ENCODE measurements around the gene DYRK1A. TPM values are rescaled to one million over a fixed set of nuclear protein-coding genes. Genes with fewer than 3 reads are reported as not detected.
A peak's percentile ranks its signal among the peaks of the same experiment; 100 is the strongest.

Gene DYRK1A
- polyA plus RNA-seq, 1 donor (not counting 4 experiments of a cell fraction or from before 2014, with no cell fraction given): 25.3 TPM

DNA sequence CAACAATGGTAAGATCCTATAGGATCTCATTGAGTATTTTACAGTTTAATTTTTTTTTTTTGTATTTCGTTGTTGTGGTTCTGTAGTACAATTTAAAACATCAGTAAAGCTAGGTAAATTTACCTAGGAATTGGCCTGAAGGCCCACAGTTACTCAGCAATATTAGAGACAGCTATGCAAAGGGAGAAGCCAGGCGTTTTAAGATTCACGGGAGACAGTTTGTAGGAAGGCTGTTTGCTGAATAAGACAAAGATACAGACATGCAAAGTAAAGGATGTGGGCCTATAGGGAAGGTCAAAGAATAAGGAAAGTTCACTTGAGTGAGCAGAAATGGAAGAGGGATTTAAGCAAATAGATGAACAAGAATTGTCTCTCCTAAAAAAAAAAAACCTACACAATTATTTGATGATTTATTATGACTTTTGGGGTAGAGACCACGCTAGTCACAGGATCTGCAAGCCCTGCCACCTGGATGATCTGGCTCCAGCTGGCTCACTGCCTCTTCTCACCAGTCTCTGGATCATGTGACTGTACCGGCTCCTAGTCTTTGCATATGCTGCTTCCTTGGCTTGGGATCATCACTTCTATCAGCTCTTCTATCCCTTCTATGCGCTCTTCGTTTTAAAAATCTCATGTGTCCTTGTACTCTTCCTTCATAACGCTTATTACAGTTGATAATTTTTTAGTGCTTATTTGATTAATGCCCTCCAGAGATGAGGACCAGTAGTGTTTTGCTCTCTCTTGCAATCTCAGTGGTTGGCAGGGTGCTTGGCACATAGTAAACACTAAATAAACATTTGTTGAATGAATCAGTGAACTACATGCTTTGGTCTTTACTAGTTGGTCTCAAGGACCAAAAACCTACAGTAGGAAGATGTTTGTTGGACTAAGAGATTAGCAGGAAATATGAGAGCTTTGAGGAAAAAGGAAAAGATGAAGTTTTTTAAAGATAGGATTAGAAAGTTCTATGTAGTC, 14.1 kb downstream of the DYRK1A start:
- H3K4me1 ChIP-seq (ENCODE audit: control insufficient read depth, extremely low read depth, insufficient read depth, low read length): peaks cover 20% of the 10 kb centered on the region
- TF ChIP-seq, protein P1, sequence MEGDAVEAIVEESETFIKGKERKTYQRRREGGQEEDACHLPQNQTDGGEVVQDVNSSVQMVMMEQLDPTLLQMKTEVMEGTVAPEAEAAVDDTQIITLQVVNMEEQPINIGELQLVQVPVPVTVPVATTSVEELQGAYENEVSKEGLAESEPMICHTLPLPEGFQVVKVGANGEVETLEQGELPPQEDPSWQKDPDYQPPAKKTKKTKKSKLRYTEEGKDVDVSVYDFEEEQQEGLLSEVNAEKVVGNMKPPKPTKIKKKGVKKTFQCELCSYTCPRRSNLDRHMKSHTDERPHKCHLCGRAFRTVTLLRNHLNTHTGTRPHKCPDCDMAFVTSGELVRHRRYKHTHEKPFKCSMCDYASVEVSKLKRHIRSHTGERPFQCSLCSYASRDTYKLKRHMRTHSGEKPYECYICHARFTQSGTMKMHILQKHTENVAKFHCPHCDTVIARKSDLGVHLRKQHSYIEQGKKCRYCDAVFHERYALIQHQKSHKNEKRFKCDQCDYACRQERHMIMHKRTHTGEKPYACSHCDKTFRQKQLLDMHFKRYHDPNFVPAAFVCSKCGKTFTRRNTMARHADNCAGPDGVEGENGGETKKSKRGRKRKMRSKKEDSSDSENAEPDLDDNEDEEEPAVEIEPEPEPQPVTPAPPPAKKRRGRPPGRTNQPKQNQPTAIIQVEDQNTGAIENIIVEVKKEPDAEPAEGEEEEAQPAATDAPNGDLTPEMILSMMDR (optimal IDR thresholded peaks at IDR 0.05 in 1 of 3, IDR thresholded peaks at IDR 0.05 in 1 of 3, conservative IDR thresholded peaks at IDR 0.05 in 1 of 3; ENCODE audit: extremely low read depth in 1 of 3, insufficient read depth in 2 of 3, low read length in 3 of 3): no peak
- TF ChIP-seq EZH2 (IDR thresholded peaks at IDR 0.05; ENCODE audit: low read length): no peak

DNA sequence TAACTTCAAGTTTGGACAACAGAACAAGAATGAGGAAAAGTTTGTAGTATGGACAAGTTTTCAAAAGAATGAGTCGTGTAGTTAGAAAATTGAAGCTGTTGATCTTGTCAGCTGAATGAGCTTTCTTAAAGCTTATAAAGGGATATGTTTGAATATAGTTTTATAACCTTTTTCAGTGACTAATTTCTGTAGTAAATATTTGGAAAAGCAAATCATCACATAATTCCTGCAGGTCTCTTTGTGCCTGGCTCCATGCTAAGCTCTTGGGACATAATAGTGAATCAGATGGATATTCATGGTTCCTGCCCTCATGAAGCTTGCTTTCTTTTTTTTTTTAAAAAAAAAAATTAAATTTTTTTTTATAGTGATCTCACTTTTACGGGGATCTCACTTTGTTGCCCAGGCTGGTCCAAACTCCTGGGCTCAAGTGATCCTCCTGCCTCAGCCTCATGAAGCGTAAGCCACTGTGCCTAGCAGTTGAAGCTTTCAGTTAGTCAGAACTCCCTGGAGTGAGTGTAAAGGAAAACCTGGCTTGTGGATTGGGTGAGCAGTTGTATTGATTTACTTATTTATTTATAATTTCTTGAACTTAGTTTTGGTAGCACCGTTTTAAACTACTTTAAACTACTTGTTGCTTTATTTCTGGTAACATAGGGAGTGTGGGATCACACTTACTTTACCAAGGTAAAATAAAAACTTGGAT, 15.5 kb downstream of the DYRK1A start:
- H3K27me3 ChIP-seq (ENCODE audit: control insufficient read depth, extremely low read depth, insufficient read depth, low read length): no peaks in the 10 kb centered on the region
- peaks cover 15% of the 10 kb centered on the region for H3K4me1 ChIP-seq (ENCODE audit: control insufficient read depth, extremely low read depth, insufficient read depth, low read length)
- H3K9ac ChIP-seq (ENCODE audit: control insufficient read depth, extremely low read depth, insufficient read depth, low read length): no peak overlapping the region
- DNase-seq (ENCODE audit: low read depth, low spot score) (no peak), FAIRE-seq (no peak)
- H3K27ac ChIP-seq (ENCODE audit: control insufficient read depth, insufficient read depth, low read length): no peak overlapping the region
- no peak overlapping the region for H3K4me3 ChIP-seq (ENCODE audit: control insufficient read depth in 2 of 3, extremely low read depth in 1 of 3, insufficient read depth in 2 of 3, low read depth in 1 of 3, low read length in 3 of 3)
- H4K20me1 ChIP-seq (ENCODE audit: control insufficient read depth, extremely low read depth, insufficient read depth, low read length): peaks cover 20% of the 10 kb centered on the region
- peaks cover 3% of the 10 kb centered on the region for H3K9me1 ChIP-seq (ENCODE audit: control insufficient read depth, extremely low read depth, insufficient read depth, low read length)
- no peak overlapping the region for H3K4me2 ChIP-seq (ENCODE audit: control insufficient read depth, extremely low read depth, insufficient read depth, low read depth, low read length)
- H3K79me2 ChIP-seq (ENCODE audit: control insufficient read depth, insufficient read depth, low read length): peaks cover 100% of the 10 kb centered on the region
- no peaks in the 10 kb centered on the region for H3K36me3 ChIP-seq (ENCODE audit: control insufficient read depth in 2 of 2, extremely low read depth in 1 of 2, insufficient read depth in 2 of 2, low read length in 2 of 2)
- dilution Hi-C loops (cut with MboI; ENCODE audit: extremely low pct_ligation_motif_present, low sequenced_read_pairs): no loop called here
- no peaks in the 10 kb centered on the region for H3K9me3 ChIP-seq (ENCODE audit: control insufficient read depth, low read depth, low read length)
- H2AFZ ChIP-seq (ENCODE audit: control insufficient read depth, low read length): no peak overlapping the region
- TF ChIP-seq EZH2 (IDR thresholded peaks at IDR 0.05; ENCODE audit: low read length): no peak

More for the DNA sequence above, 14.1 kb downstream of the DYRK1A start:
- Histone ChIP-seq H3K9ac (ENCODE audit: control insufficient read depth, extremely low read depth, insufficient read depth, low read length) (no peak overlapping the region), H3K4me2 (ENCODE audit: control insufficient read depth, extremely low read depth, insufficient read depth, low read depth, low read length) (peak overlapping the region; percentile 10), H2AFZ (ENCODE audit: control insufficient read depth, low read length) (no peak overlapping the region), H4K20me1 (ENCODE audit: control insufficient read depth, extremely low read depth, insufficient read depth, low read length) (peaks cover 25% of the 10 kb centered on the region), H3K36me3 (ENCODE audit: control insufficient read depth in 2 of 2, extremely low read depth in 1 of 2, insufficient read depth in 2 of 2, low read length in 2 of 2) (no peaks in the 10 kb centered on the region), H3K4me3 (ENCODE audit: control insufficient read depth in 2 of 3, extremely low read depth in 1 of 3, insufficient read depth in 2 of 3, low read depth in 1 of 3, low read length in 3 of 3) (no peak overlapping the region), H3K9me3 (ENCODE audit: control insufficient read depth, low read depth, low read length) (no peaks in the 10 kb centered on the region), H3K9me1 (ENCODE audit: control insufficient read depth, extremely low read depth, insufficient read depth, low read length) (peaks cover 5% of the 10 kb centered on the region), H3K27me3 (ENCODE audit: control insufficient read depth, extremely low read depth, insufficient read depth, low read length) (no peaks in the 10 kb centered on the region), H3K79me2 (ENCODE audit: control insufficient read depth, insufficient read depth, low read length) (peaks cover 100% of the 10 kb centered on the region), H3K27ac (ENCODE audit: control insufficient read depth, insufficient read depth, low read length) (no peak overlapping the region)
- FAIRE-seq: peak; percentile 82
- no peak for DNase-seq (ENCODE audit: low read depth, low spot score)
- dilution Hi-C loops (cut with MboI; ENCODE audit: extremely low pct_ligation_motif_present, low sequenced_read_pairs): no loop called here
